GM19463 (cell line): ENCODE results near the gene CERS5.
A peak's percentile ranks its signal among the peaks of the same experiment; 100 is the strongest.
"Not testable (repeated sequence)": the region's sequence is repeated elsewhere in the genome, so short reads cannot be mapped to it uniquely, and the experiment has no call there.

Experiments used
- ATAC-seq: cut with Tn5 transposase; IDR thresholded peaks from one replicate; pipeline ENCODE4 v1.9.1; 2021; ENCODE audit warnings: mild to moderate bottlenecking, moderate library complexity; ENCODE audit not compliant: unreplicated experiment

CERS5 gene

DNA sequence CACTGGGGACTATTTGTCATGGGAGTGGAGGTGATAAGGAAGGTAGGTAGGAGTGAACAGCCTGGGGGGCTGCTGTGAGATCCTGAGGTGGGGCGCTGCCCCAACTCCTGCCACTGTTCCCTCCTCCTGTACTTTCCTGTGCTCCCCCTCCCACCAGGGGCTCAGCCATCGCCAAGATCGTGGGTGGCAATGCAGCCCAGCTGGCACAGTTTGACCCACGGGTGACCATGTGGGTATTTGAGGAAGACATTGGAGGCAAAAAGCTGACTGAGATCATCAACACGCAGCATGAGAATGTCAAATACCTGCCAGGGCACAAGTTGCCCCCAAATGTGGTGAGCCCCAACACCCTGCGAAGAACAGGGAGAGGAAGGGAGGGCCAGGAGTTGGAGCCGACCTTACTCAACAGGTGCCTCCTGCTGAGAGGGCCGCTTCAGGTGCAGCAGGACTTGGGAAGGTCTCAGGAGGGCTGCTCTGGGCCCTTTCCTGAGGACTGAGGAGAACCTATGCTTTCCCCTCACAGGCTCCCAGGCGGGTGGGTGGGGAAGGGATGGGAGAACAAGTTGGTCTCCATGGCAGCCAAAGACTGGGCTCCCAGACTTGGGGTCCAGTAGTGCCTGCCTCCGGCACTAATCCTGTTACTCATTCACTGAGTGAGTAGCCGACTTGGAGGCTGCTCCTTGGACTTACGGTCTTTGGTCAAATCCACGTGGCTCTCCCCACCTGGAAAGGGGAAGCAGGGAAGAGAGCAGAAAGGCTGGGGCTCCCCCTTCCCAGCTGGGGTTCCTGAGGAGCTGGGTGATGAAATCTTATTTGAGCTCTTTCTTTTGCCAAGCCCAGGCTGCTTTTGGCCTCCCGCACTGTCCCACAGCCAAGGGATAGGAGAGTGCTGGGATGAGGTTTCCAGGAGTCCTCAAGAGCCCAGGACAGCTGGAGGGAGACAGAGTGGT lies 62.5 kb downstream of the CERS5 start:
- no peak for ATAC-seq

DNA sequence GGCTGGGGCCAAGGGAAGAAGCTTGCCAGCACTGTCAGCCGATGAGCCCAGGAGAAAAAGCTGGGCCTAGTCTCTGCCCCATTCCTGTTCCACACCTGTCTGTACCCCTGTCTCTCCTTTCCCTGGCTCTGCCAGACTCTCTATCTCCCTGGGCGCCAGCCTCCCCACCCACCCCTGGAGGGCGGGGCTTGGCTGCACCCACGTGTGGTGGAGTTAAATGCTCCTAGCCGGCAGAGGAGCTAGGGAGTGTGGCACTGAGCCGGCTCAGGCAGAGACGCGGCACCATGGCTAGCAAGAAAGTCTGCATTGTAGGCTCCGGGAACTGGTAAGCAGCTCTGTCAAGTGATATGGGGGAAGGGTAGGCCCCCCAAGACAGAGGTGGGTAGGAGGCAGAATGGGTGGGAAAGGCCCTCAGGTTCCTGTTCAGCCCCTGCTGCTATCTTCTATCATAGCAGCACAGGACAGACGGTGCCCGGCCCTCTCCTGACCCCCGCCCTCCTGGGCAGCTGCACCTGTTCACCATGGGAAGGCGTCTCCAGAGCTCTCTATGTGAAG lies 63.3 kb downstream of the CERS5 start, which contains the start of gene GPD1:
Gene GPD1 (plus strand): TSS at position 242 of the 555 bp plus-strand sequence. CDS start 43 bp downstream, at position 285.
- no peak for ATAC-seq

DNA sequence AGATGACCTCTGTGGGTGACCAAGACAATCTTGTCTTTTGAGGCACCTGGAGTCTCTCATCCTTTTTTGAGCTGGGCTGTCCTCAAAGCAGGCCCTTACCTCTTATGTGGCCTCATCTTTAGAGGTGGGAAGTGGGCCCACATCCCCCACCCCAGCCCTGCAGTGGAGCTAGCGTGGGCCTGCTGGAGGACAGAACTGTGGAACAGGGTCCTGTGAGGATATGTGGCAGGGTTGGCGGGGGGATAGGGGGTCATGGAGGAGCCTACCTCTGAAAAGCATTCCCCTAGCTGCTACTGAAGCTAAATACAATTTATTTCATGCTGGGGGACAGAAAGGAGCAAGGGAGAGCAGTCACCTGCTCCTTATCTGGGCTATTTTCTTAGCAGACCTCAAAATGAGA lies 63.8 kb downstream of the CERS5 start:
- no peak for ATAC-seq

DNA sequence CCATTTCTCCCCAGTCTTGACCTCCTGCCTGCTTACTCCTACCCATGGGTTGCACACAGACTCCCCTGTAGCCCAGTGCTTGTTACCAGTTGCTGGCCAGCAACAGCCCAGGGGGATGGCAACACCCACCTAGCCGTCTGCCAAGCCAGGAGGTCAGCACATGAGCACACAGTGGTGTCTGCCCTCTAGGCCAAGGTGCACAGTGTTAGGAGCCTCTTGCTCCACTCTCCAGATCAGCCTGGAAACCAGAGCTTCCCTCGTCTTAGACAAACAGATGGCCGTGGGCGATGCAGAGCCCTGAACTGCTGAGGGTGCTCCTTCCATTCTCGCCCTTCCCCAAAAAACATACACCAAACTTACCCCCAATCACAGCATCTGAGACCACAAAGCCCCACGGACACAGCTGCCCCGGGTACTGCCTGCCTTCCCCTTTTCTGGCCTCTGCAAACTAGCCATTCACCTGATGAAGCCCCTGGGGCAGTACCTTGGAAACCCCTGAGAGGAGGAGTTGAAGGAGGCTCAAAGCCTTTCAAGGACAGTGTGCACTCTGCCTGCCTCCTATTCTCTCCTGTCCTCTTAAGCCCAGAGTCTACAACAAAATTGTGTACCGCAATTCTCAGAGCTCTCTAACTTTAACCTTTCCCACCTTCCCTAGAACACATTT lies 64.4 kb downstream of the CERS5 start:
- ATAC-seq: no peak

DNA sequence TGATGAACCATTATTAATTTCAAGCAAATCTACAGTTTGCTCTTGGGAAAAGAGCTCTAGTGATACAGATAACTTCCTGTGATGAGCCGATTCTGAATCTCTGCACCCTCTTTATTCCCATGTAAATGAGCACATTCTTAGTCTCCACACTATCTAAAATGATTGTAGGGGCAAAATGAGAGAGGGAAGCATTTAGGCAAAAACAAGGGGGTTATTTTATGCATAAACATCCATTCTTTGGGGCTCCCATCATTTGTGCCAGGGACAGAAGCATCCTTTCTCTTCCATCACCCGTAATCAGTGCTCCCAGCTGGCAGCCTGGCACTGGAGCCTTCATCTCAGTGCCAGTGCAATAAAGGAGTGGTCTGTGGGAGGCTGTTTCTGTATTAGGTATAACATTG lies 65.0 kb downstream of the CERS5 start:
- ATAC-seq: no peak

DNA sequence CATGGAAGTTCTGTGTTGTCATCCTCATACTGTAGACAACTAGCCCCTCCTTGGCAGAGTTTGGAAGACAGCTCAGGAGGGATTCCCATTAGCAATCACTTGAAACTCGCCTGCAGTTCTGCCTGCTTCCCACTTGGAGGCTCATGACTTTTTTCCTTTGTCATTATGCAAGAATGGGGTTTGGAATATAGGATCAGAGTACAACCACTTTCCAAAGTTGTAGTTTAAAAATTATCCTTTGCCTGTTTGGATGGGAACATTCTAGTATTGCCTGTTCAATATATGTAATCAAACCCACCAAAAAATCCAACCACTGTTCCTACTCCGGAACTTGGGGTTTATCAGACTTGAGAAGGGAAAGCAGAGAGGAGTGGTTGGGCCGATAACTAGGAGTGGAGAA lies 65.5 kb downstream of the CERS5 start:
- ATAC-seq: no peak

DNA sequence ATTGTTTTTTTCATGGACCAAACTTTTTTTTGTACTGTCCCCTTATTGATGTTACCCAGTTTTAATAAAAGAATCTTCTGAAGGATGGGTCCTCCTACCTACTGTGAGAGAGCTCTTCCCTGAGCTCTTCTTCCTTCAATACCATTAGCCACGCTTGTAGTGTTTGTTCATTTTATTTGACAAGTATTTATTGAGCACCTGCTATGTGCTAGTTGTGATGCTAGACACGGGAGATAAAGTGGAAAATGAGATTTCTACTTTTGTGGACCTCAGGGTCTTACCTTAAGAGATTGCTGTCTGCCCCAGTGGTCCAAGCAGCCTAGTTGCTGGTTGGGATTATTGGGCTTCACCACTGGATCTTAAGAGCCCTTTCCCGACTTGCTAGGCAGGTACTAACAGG lies 66.6 kb downstream of the CERS5 start:
- no peak for ATAC-seq

DNA sequence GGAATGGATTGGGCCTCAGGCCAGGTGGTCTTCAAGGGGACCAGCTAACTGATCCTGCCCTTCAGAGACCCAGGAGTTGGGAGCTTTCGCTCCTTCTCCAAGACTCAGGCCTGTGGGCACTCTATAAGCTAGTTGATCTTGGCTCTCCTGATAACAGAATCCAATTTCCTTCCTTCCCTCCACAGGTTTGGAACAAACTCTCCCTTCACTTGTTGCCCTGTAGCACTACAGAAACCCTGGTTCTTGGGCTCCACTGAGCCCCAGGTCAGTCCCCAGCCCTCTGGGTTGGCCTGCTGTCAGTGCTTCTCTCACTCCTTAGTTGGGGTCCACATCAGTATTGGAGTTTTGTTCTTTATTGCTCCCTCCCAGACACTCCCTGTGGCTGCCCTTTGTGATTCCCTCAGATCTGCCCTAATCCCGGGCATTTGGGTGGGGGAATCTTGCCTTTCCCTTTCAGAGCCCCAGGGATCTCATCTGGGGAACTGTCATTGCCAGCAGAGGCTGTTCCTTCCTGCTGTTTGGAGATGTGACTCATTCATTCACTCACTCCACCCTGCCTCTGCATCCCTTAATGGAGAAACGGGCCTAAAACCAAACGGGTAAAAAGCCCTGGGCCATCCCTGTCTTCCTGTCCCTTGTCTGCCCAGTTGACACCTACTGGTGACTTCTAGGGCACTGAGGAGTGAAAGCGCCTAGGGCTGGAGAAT lies 67.7 kb downstream of the CERS5 start:
- no peak for ATAC-seq

DNA sequence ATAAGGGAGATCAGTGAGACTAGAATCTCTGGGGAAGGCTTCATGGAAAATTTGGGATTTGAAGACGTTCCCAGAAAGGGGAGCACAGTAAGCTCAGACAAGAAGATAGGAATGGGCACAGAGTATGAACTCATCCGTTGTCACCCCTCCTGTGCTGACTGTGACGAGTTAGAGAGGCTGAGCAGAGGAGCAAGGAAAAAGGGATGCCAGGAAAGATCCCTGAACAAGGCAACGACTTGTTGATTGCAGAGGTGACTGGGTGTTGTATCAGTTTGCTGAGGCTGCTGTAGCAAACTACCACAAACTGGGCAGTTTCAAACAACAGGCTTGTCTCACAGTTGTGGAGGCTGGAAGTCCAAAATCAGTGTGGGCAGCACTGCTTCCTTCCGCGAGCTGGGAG lies 69.2 kb downstream of the CERS5 start:
- no peak for ATAC-seq

DNA sequence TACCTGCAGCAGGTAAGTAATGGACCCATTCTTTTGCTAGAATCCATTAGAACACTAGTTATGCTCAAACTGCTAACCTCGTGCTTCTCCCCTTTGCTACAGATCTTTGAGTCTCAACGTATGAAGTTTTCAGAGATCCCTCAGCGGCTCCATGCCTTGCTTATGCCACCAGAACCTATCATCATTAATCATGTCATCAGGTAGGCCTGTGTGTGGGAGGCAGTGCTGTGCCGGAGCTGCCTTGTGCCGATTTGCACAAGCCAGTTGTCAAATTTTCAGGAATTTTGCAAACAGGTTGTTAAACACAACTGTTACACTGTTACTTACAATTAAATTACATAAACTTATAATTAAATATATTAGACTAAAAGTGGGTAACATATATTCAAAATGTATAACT lies 76.8 kb downstream of the CERS5 start:
- no peak for ATAC-seq

DNA sequence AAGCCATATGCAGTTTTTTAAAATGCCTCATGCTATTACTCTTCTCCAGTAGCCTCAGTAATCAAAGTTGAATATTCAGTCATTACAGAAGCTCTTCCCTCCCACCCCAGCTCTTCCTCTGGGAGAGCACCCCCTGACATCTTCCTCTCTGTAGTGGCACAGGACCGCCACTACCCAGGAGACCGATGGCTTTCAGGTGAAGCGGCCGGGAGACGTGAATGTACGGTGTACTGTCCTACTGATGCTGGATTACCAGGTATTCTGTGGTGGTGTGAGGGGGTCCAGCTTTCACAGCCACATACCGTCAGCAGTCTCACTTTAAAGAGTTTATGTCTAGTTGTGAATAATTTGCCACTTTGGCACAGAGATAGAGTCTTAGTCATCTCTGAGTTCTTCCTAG lies 77.4 kb downstream of the CERS5 start:
- ATAC-seq: no peak

DNA sequence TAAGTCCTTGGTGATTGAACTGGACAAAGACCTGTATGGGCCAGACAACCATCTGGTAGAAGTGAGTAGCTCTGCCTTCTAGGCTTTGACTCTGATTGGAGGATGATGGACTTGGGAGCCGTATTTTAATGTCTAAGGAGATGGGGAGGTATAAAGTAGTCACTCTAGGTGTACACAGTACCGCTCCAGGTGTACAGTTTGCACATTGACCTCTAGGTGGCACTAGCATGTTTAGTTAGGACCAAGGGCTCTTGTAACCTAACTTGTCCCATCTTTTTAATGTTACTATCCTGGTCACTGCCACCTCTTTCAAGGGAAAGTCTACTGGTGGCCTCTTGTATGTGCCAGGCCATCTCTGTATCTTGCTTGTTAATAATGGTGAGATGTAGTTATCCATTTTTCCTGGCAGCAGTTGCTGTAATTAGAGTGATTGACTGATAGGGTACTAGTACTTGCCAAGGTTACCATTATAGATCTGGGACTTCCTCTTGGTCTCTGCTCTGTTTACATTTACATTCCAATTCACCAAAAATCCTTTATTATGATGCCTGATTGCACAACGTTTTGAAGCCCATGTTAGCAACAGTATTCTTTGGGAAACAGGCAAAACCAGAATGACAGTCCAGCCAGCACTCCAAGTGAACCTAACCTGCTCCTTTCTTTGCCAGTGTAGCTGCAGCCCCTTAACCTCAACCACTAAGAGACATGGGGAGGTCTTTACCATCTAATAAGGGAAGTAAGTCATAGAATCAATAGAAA lies 78.4 kb downstream of the CERS5 start:
- no peak for ATAC-seq

DNA sequence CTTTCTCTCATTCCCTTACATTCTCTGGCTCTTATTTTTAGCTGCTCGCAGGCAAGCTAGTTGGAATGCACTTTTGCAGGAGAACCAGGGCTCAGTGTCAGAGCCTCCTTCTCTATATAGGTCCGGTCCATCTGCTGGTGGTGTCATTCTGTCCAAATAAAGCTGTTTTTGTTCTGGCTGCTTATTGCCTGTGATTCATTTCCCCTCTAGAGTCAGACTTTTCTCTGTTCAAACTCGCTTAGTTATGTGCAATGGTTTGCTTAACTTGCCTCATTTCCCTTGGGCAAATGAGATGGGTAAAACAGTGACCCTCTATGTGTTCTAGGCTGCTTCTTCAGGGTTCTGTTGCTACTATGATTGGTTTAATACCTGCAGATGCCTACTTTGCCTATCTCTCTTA lies 79.2 kb downstream of the CERS5 start:
- ATAC-seq: no peak

DNA sequence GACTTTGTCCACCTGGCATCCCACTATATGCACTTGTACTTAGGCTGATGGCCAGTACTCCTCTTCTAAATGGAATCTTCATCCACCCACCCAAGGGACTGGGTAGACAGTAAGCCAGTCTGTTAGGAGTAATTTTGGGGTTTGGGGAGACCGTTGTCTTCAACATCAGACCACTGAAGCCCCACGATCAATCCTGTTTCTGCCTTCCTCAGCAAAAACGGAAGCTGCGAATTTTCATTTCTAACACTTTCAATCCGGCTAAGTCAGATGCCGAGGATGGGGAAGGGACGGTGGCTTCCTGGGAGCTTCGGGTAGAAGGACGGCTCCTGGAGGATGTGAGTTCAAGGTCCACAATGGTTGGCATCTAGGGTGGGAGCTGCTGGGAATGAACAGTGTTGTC lies 80.0 kb downstream of the CERS5 start:
- ATAC-seq: no peak

DNA sequence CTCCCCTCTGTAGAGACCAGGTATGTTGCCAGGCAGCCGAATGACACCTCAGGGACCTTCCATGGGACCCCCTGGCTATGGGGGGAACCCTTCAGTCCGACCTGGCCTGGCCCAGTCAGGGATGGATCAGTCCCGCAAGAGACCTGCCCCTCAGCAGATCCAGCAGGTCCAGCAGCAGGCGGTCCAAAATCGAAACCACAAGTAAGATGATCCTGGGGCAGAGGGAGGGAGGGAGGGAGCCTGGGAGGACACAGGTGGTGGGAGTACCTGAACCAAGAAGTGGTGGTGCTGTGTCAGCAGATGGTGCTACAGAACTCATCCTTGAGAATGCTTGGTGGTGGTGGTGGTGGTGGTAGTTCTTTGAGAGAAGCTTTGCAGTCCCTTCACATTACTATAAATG lies 81.0 kb downstream of the CERS5 start:
- no peak for ATAC-seq

DNA sequence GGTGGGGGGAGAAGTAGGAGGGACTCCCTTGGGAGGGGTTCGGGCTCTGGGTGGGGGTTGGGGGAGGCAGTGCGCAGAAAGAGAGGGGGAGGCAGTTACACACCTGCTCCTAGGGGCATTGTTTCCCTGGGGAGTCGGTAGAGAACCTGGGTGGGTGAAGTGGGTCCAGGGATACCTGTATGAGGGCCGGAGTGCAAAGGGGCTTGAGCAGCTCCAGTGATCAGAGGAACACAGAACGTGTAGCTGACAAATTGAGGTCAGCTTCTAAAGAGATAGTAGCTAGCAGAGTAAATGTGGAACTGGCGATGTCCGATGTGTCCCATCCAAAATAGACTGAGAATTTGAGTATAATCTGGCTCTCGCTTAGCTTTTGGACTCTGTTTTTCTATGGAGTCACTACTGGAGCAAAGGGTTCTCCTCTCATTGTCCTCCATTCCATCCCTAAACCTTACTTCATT lies 81.5 kb downstream of the CERS5 start:
- no peak for ATAC-seq

DNA sequence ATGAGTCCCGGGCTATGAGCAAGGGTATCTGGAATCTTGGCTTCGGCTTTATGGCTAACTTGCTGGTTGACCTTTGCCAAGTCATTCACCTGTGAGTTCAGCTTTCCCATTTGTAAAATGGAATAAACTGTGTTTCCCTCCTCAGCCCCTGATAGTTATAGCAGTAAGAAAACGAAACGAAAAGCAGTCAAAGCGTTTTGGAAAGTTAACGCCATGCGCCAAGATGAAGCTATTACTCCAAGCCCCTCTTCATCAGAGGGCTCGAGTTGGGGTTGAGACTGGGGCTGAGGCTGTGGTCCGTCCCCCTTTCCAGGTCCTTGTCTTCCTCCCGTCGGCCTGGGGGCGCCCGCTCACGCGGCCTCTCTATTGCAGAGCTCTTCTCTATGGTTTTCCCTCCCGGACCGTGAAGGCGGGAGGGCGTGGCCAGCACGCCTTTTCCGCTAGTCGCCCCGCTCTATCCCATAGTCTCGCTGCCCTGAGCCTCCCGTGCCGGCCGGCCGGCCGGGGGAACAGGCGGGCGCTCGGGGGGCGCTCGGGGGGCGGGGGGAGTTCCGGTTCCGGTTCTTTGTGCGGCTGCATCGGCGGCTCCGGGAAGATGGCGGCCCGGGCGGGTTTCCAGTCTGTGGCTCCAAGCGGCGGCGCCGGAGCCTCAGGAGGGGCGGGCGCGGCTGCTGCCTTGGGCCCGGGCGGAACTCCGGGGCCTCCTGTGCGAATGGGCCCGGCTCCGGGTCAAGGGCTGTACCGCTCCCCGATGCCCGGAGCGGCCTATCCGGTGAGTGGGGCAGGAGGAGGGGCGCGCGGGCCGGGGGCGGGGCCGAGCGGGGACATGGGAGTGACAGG lies 82.2 kb downstream of the CERS5 start, which contains the start of gene SMARCD1:
Gene SMARCD1 (plus strand): TSS at position 568 of the 840 bp plus-strand sequence. CDS start 28 bp downstream, at position 596.
- peak; percentile 90 for ATAC-seq

DNA sequence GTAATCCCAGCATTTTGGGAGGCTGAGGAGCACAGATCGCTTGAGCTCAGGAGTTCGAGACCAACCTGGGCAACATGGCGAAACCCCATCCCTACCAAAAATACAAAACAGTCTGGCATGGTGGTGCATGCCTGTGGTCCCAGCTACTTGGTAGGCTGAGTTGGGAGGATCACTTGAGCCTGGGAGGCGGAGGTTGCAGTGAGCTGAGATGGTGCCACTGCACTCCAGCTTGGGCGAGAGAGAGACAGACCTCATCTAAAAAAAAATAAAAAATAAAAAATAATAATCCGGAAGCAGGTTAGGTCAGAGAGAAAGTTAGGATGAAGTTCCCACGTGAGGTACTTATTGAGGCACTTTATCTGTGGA lies 82.8 kb downstream of the CERS5 start:
- ATAC-seq: not testable (repeated sequence)

DNA sequence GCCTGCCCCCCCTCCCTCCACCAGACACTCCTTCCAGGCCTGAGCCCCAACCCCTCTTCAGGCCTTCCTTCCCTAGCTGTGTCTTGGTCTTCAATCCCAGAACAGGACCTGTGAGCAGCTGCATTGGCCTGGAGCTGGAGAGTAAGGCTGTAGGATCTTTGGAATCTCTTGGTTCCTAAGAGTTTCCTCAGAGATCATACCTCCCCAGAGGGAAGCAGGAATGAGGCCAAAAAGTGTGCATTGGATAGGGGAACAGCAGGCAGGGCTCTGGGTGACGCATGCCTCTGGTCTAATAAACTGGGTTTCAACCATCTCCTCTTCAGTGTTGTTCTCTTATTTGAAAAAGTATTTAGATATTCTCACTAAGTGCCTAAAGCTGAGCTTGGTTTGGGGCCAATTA lies 83.9 kb downstream of the CERS5 start:
- no peak for ATAC-seq
